ENCODE measurements around the gene SRF. TPM values are rescaled to one million over a fixed set of nuclear protein-coding genes. Genes with fewer than 3 reads are reported as not detected.

The SRF gene
- total RNA-seq, 1 experiment from 2014 or later = 27.4 TPM

DNA sequence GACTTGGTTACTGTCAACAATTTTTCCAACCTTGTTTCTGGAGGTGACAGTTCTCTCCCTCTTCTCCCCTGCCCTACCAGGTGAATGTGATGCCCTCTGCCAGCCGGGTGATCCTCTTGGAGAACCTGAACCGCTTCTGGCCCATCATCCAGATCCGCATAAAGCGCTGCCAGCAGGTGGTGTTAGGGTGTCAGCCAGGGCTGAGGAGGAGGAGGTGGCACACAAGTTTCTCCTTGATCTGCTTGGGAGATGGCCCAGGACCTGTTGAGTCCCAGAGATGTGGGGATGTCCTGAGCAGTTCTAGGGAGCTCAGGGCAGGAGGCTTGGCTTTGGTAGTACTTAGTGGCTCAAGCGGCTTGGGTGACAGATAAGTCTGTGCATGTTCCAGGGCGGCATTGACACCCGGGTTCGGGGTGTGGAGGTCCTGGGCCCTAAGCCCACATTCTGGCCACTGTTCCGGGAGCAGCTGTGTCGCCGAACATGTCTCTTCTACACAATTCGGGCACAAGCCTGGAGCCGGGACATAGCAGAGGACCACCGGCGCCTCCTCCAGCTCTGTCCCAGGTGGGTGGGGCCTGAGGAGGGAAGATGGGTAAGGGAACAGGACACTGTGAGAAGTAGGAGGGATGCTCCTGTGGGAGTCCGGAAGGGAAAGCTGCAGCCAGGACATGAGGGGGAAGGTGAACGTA is 32.1 kb downstream of the SRF start:
- no peaks in the 10 kb centered on the region for H4K20me1 ChIP-seq (ENCODE audit: insufficient read depth, low read depth, low read length)
- H3K4me1 ChIP-seq (ENCODE audit: low read length) = no peaks in the 10 kb centered on the region
- no peak overlapping the region for H2AFZ ChIP-seq (ENCODE audit: low read length)
- H3K27ac ChIP-seq (ENCODE audit: low read length) = no peak overlapping the region
- H3K36me3 ChIP-seq (ENCODE audit: insufficient read depth, low read length) = 0 out of 2 replicates have a peak, but pooled peaks cover 6% of the 10 kb centered on the region
- H3K9me2 ChIP-seq (replicated peaks; ENCODE audit: insufficient read depth, low read length) = no peaks in the 10 kb centered on the region
- H3K27me3 ChIP-seq (ENCODE audit: low read length) = no peaks in the 10 kb centered on the region
- no peak overlapping the region for H3K4me2 ChIP-seq (ENCODE audit: low read depth, low read length, poor library complexity, severe bottlenecking)
- no peaks in the 10 kb centered on the region for H3K79me2 ChIP-seq (ENCODE audit: low read length)
- no peaks in the 10 kb centered on the region for H3K9me3 ChIP-seq (ENCODE audit: low read length)
- DNase-seq = no peak
- no peak overlapping the region for H3K4me3 ChIP-seq (ENCODE audit: low read length)
- no peak overlapping the region for H3K9ac ChIP-seq (ENCODE audit: low read length)

DNA sequence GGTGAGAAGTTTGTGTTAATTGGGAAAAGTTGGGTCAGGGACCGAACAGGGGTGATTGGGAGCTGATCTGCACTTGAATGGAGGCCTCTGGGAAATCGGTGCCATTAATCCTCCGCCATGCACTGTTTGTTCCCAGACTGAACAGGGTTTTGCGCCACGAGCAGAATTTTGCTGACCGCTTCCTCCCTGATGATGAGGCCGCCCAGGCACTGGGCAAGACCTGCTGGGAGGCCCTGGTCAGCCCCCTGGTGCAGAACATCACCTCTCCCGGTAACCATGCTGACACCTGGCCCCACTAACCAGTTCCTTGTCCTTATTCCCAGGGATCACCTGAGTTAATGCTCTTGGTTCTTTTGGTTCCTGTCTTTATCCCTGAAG is 32.6 kb downstream of the SRF start:
- Histone ChIP-seq H3K9me2 (replicated peaks; ENCODE audit: insufficient read depth, low read length) (no peaks in the 10 kb centered on the region), H3K27me3 (ENCODE audit: low read length) (no peaks in the 10 kb centered on the region), H3K4me3 (ENCODE audit: low read length) (no peak overlapping the region), H3K36me3 (ENCODE audit: insufficient read depth, low read length) (0 out of 2 replicates have a peak, but pooled peaks cover 2% of the 10 kb centered on the region), H2AFZ (ENCODE audit: low read length) (no peak overlapping the region), H3K27ac (ENCODE audit: low read length) (no peak overlapping the region), H3K9me3 (ENCODE audit: low read length) (no peaks in the 10 kb centered on the region), H3K9ac (ENCODE audit: low read length) (no peak overlapping the region), H3K4me1 (ENCODE audit: low read length) (no peaks in the 10 kb centered on the region), H3K4me2 (ENCODE audit: low read depth, low read length, poor library complexity, severe bottlenecking) (no peak overlapping the region), H4K20me1 (ENCODE audit: insufficient read depth, low read depth, low read length) (no peaks in the 10 kb centered on the region), H3K79me2 (ENCODE audit: low read length) (no peaks in the 10 kb centered on the region)
- DNase-seq = no peak

DNA sequence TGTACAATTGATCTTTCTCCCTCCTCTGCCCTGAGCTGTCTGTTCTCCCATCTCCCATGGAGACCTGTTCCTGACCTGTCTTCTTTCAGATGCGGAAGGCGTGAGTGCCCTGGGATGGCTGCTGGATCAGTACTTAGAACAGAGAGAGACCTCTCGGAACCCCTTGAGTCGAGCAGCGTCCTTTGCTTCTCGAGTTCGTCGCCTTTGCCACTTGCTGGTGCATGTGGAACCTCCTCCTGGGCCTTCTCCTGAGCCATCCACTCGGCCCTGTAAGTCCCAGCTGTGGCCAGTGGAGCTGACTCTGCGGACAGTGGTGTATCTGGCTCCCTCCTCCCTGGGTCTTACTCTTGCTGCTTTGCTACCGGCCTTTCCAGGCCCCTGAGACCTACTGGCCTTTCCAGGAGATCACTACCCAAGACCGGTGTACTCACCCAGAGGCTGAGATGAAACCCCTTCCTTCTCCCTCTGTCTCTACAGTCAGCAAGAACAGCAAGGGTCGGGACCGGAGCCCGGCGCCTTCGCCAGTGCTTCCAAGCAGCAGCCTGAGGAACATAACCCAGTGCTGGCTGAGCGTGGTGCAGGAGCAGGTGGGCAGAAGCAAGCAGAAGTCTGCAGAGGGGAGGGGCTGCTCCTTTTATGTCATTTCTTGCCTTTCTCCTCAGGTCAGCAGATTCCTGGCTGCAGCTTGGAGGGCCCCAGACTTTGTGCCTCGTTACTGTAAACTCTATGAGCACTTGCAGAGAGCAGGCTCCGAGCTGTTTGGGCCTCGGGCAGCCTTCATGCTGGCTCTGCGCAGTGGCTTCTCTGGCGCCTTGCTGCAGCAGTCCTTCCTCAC is 33.4 kb downstream of the SRF start:
- Histone ChIP-seq H3K9me2 (replicated peaks; ENCODE audit: insufficient read depth, low read length) (no peaks in the 10 kb centered on the region), H3K9ac (ENCODE audit: low read length) (no peak overlapping the region), H4K20me1 (ENCODE audit: insufficient read depth, low read depth, low read length) (no peaks in the 10 kb centered on the region), H3K4me2 (ENCODE audit: low read depth, low read length, poor library complexity, severe bottlenecking) (no peak overlapping the region), H3K79me2 (ENCODE audit: low read length) (no peaks in the 10 kb centered on the region), H3K4me3 (ENCODE audit: low read length) (no peak overlapping the region), H3K27me3 (ENCODE audit: low read length) (no peaks in the 10 kb centered on the region), H3K9me3 (ENCODE audit: low read length) (no peaks in the 10 kb centered on the region), H3K4me1 (ENCODE audit: low read length) (no peaks in the 10 kb centered on the region), H3K27ac (ENCODE audit: low read length) (no peak overlapping the region), H3K36me3 (ENCODE audit: insufficient read depth, low read length) (0 out of 2 replicates have a peak, but pooled peaks cover 2% of the 10 kb centered on the region), H2AFZ (ENCODE audit: low read length) (no peak overlapping the region)
- no peak for DNase-seq

DNA sequence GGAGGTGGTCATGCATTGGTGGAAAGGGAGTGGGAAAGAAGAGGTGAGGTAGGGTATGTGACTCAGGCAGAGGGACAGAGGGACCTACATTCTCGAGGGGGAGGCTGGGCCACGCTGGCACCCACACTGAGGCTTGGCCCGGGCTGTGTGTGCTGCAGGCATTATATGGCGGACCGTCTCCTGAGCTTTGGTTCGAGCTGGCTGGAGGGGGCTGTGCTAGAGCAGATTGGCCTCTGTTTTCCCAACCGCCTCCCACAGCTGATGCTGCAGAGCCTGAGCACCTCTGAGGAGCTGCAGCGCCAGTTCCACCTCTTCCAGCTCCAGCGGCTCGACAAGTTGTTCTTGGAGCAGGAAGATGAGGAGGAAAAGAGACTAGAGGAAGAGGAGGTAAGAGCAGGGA is 34.8 kb downstream of the SRF start:
- DNase-seq = no peak
- Histone ChIP-seq H3K27ac (ENCODE audit: low read length) (no peak overlapping the region), H3K79me2 (ENCODE audit: low read length) (no peaks in the 10 kb centered on the region), H3K9me3 (ENCODE audit: low read length) (no peaks in the 10 kb centered on the region), H3K9ac (ENCODE audit: low read length) (no peak overlapping the region), H3K9me2 (replicated peaks; ENCODE audit: insufficient read depth, low read length) (no peaks in the 10 kb centered on the region), H3K36me3 (ENCODE audit: insufficient read depth, low read length) (0 out of 2 replicates have a peak, but pooled peaks cover 2% of the 10 kb centered on the region), H3K4me1 (ENCODE audit: low read length) (no peaks in the 10 kb centered on the region), H3K4me2 (ENCODE audit: low read depth, low read length, poor library complexity, severe bottlenecking) (no peak overlapping the region), H3K4me3 (ENCODE audit: low read length) (no peak overlapping the region), H3K27me3 (ENCODE audit: low read length) (no peaks in the 10 kb centered on the region), H2AFZ (ENCODE audit: low read length) (no peak overlapping the region), H4K20me1 (ENCODE audit: insufficient read depth, low read depth, low read length) (no peaks in the 10 kb centered on the region)

DNA sequence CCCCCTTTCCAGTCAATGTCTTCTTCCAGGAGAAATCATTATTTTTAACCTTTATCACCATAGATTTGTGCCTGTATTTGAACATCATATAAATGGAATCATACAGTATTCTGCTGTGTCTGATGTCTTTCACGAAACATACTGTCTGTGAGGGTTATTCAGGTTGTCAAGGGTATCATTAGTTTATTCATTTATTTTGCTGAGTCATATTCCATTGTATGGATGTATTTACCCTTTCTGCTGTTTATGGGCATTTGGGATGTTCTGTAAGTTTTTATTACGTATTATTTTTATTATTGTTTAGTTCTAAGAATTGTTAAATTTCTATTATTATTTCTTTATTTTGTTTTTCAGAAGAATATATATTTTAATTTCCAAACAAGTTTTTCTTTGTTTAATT is 36.2 kb downstream of the SRF start:
- no peak overlapping the region for H3K9ac ChIP-seq (ENCODE audit: low read length)
- H4K20me1 ChIP-seq (ENCODE audit: insufficient read depth, low read depth, low read length) = no peaks in the 10 kb centered on the region
- no peaks in the 10 kb centered on the region for H3K9me3 ChIP-seq (ENCODE audit: low read length)
- no peak for DNase-seq
- no peak overlapping the region for H3K4me3 ChIP-seq (ENCODE audit: low read length)
- H3K27ac ChIP-seq (ENCODE audit: low read length) = 0 out of 2 replicates have a peak overlapping the region, but pooled peaks have one; percentile 15
- H3K36me3 ChIP-seq (ENCODE audit: insufficient read depth, low read length) = 0 out of 2 replicates have a peak, but pooled peaks cover 2% of the 10 kb centered on the region
- H3K9me2 ChIP-seq (replicated peaks; ENCODE audit: insufficient read depth, low read length) = no peaks in the 10 kb centered on the region
- no peaks in the 10 kb centered on the region for H3K79me2 ChIP-seq (ENCODE audit: low read length)
- no peak overlapping the region for H3K4me2 ChIP-seq (ENCODE audit: low read depth, low read length, poor library complexity, severe bottlenecking)
- H2AFZ ChIP-seq (ENCODE audit: low read length) = no peak overlapping the region
- no peaks in the 10 kb centered on the region for H3K4me1 ChIP-seq (ENCODE audit: low read length)
- no peaks in the 10 kb centered on the region for H3K27me3 ChIP-seq (ENCODE audit: low read length)

DNA sequence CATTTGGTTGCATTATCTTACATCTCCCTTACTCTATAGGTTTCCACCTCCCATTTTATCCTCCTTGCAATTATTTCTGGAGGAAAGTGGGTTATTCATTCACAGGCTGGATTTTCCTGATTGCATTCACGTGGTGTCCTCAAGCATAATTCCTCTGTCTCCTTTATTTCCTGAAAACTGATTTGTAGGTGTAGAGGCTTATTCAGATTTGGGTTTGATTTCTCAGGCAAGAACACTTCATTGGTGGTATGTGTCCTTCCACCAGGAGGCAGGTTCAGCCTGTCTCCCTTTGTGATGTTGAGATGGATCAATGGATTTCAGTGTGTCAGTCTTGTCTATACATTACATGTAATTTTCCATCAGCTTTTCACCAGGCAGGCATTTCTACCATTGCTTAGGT is 40.9 kb downstream of the SRF start:
- H3K9ac ChIP-seq (ENCODE audit: low read length) = no peak overlapping the region
- H3K27ac ChIP-seq (ENCODE audit: low read length) = no peak overlapping the region
- peaks cover 3% of the 10 kb centered on the region; the same call in 1 of the 2 replicates for H3K36me3 ChIP-seq (ENCODE audit: insufficient read depth, low read length)
- H2AFZ ChIP-seq (ENCODE audit: low read length) = no peak overlapping the region
- no peaks in the 10 kb centered on the region for H3K9me2 ChIP-seq (replicated peaks; ENCODE audit: insufficient read depth, low read length)
- no peaks in the 10 kb centered on the region for H4K20me1 ChIP-seq (ENCODE audit: insufficient read depth, low read depth, low read length)
- no peak for DNase-seq
- no peaks in the 10 kb centered on the region for H3K27me3 ChIP-seq (ENCODE audit: low read length)
- no peaks in the 10 kb centered on the region for H3K79me2 ChIP-seq (ENCODE audit: low read length)
- H3K9me3 ChIP-seq (ENCODE audit: low read length) = no peaks in the 10 kb centered on the region
- no peak overlapping the region for H3K4me2 ChIP-seq (ENCODE audit: low read depth, low read length, poor library complexity, severe bottlenecking)
- no peaks in the 10 kb centered on the region for H3K4me1 ChIP-seq (ENCODE audit: low read length)
- no peak overlapping the region for H3K4me3 ChIP-seq (ENCODE audit: low read length)

DNA sequence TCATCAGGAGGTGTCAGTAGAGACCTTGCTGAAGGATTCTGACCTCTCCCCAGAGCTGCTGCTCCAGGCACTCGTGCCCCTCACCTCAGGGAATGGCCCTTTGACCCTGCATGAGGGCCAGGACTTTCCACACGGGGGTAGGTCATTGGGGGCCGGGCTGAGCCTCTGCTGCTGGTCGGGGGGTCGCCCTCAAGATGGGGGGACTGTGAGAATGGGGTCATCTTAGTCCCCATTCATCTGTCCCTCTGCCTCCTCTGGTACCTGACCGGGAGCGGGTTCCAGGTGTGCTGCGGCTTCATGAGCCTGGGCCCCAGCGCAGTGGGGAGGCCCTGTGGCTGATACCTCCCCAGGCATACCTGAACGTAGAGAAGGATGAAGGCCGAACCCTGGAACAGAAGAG is 42.4 kb downstream of the SRF start:
- Histone ChIP-seq H3K9me3 (ENCODE audit: low read length) (no peaks in the 10 kb centered on the region), H3K9me2 (replicated peaks; ENCODE audit: insufficient read depth, low read length) (no peaks in the 10 kb centered on the region), H3K9ac (ENCODE audit: low read length) (no peak overlapping the region), H3K4me2 (ENCODE audit: low read depth, low read length, poor library complexity, severe bottlenecking) (no peak overlapping the region), H3K36me3 (ENCODE audit: insufficient read depth, low read length) (peaks cover 10% of the 10 kb centered on the region), H3K27ac (ENCODE audit: low read length) (no peak overlapping the region), H3K4me1 (ENCODE audit: low read length) (no peaks in the 10 kb centered on the region), H3K79me2 (ENCODE audit: low read length) (no peaks in the 10 kb centered on the region), H2AFZ (ENCODE audit: low read length) (no peak overlapping the region), H3K27me3 (ENCODE audit: low read length) (no peaks in the 10 kb centered on the region), H4K20me1 (ENCODE audit: insufficient read depth, low read depth, low read length) (no peaks in the 10 kb centered on the region), H3K4me3 (ENCODE audit: low read length) (no peak overlapping the region)
- no peak for DNase-seq

DNA sequence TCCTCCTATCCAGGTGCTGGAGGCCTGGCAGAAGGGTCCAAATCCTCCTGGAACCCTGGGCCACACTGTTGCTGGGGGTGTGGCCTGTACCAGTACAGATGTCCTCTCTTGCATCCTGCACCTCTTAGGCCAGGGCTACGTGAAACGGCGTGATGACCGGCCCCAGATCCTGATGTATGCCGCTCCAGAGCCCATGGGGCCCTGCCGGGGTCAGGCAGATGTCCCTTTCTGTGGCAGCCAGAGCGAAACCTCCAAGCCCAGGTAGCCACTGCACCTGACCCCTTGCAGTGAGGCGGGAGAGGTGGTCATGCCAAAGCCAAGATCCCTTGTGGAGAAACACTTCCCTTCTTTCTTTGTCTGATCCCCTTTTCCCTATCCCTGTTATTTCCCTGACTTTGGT is 44.0 kb downstream of the SRF start:
- H3K4me2 ChIP-seq (ENCODE audit: low read depth, low read length, poor library complexity, severe bottlenecking) = no peak overlapping the region
- H3K36me3 ChIP-seq (ENCODE audit: insufficient read depth, low read length) = peaks cover 10% of the 10 kb centered on the region
- H3K9me3 ChIP-seq (ENCODE audit: low read length) = no peaks in the 10 kb centered on the region
- H3K27me3 ChIP-seq (ENCODE audit: low read length) = no peaks in the 10 kb centered on the region
- H3K27ac ChIP-seq (ENCODE audit: low read length) = no peak overlapping the region
- H3K79me2 ChIP-seq (ENCODE audit: low read length) = no peaks in the 10 kb centered on the region
- H3K9ac ChIP-seq (ENCODE audit: low read length) = no peak overlapping the region
- no peak overlapping the region for H2AFZ ChIP-seq (ENCODE audit: low read length)
- H3K9me2 ChIP-seq (replicated peaks; ENCODE audit: insufficient read depth, low read length) = no peaks in the 10 kb centered on the region
- no peaks in the 10 kb centered on the region for H4K20me1 ChIP-seq (ENCODE audit: insufficient read depth, low read depth, low read length)
- no peak for DNase-seq
- H3K4me3 ChIP-seq (ENCODE audit: low read length) = no peak overlapping the region
- no peaks in the 10 kb centered on the region for H3K4me1 ChIP-seq (ENCODE audit: low read length)
